ENCODE measurements around the gene LRRC4C.

Gene LRRC4C

DNA sequence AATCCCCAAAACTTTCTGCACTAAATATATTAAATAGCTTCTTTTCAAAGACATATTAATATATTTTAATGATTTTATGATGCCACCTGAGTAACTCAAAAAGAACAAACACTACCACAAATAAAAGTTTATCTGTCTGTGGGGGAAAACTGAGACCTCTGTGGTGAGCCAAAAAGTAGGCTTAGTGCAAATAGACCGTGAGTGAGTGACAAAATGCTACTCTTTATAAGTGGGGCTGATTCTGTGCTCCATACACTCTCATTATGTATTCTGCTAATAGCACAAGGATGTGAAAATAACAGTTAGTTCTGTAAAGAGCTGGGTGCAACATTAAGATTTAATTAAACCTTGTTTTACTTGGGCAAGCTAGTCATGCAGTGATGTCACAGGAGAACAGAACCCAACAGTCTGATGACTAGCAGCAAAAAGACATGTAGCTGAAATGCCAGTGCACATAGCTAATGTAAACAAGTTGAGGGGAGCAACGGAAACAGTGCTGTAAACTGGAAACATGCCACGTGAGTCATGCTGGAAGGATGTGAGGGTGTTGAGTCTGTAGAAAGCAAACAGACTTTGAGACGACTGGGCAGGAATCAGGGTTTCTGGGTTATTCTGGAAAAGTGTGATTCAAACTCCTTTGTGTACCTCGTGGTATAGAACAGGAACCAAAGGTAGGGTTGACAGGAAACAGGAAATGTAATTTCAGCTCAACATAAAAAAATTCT lies 1130.4 kb downstream of the LRRC4C start:
- no peak for DNase-seq

DNA sequence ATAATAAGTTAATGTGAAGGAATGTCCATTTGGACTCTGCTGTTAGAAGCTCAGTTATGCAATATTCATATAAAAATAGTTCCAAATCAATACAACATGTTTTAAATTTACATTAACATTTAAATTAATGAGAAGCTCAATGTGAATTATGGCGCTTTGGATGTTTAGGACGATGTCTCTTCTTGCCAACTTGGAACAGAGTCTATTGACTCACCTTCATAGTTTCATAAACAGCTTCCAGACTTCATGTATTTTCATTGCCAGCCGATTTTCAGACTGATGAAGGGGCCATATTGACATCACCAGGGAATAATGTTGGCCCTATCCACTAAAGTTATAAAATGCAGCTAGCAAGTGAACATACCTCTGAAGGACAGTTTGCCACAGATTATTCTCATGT lies 1136.2 kb downstream of the LRRC4C start:
- DNase-seq = no peak

DNA sequence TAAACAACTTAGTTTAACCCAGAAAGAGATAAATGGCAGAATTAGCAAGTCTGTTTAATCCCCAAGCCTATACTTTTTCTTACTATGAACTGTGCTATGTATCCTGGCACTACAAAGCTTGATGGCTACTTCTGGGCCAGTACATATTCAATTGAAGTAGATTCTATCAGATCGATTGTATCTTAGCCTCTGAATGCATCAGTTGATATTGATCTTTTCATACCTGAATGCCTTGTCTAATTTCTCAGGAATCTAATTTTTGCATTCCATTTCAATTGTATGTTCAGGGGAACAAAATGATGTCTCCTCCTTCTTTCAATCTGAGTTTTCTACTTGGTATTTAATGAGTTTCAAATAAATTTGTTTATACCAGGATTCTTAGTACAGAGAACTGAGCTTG lies 1137.9 kb downstream of the LRRC4C start:
- DNase-seq = no peak

DNA sequence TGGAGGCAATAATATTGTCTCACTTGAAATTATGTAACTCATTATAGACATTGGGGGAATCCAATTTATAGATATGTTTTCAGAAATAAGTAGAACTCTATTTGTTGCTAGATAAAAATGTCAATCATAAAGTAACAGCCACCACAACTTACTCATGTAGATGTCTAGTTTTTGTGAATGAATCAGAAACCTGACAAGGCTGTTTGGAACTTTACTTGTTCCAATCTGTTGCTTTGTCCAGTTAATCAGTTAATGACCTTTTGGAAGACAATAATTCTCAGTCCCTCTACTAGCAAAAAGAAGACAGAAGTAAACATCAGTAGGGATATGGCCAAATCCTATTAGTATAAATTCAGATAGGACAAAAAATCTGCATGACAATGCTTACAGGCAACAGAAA lies 1143.3 kb downstream of the LRRC4C start:
- DNase-seq = no peak

DNA sequence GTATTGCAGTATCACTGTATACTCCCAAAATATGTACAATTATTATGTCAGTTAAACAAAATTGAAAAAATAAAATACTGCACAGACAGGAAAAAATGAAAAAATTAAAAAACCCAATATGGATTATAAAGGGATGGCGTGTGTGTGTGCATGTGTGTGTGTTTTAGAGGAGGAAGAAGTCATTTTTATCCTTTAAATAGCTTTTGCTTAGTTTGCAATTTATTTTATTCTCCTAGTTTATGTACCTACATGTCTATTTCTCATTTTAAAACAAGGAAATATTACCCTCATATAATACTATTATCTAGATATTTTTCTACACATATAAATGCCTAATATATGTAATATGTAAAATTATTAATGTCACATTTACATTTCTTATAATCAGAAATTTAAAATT lies 1144.3 kb downstream of the LRRC4C start:
- no peak for DNase-seq

DNA sequence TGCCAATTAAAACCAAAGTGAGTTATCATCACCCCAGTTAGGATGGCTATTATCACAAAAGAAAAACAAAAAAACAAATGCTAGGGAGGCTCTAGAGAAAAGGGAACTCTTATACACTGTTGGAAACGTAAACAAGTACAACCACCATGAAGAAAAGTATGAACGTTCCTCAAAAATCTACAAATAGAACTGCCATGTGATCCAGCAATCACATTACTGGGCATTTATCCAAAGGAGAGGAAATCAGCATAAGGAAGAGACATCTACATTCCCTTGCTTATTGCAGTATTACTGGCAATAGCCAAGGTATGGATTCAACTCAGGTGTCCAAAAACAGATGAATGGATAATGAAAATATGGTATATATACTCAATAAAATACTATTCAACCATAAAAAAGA lies 1145.1 kb downstream of the LRRC4C start:
- DNase-seq = no peak

DNA sequence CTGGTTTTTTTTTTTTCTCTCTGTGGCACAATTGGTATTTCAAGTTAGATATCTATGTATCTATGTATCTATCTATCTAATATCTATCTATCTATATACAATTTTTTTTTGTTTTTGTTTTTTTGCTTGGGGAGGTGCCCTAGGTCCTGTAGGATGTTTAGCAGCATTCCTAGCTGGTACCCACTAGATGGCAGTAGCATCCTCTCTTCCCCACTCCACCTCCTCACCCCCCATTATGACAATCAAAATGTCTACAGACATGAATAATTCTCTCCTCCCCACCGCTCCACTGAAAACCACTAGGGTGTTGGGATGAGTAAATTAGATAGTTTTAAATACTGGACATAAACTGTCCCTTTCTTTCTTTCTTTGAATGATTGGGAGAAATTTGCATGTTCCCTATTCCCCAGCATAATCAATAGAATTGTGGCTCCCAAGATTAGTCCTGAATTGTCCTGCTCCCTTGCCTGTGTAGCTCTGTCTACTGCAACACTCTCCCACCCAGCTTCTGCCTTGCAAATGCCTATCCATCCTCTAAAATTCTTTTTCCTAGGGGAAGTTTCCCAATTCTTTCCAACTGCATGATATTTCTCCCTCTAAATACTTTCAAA lies 1152.4 kb downstream of the LRRC4C start:
- no peak for DNase-seq

DNA sequence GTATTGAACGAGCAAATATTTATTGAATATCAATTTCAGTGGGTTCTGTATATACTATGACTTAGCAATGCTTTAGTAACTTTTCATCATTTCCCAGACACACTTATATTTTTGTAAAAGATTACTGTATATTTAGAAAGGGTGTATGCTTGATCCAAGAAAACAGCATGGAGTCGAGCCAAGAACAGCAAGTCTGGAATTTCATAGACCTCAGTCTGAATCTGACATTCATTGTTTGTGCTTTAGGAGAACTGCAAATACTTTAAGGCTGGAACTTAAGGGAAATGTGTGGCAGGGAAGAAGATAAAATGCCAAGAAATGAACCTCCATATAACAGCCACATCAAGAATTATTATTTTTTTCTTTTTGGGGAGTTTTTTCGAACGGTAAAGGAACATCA lies 1156.8 kb downstream of the LRRC4C start:
- DNase-seq = no peak

DNA sequence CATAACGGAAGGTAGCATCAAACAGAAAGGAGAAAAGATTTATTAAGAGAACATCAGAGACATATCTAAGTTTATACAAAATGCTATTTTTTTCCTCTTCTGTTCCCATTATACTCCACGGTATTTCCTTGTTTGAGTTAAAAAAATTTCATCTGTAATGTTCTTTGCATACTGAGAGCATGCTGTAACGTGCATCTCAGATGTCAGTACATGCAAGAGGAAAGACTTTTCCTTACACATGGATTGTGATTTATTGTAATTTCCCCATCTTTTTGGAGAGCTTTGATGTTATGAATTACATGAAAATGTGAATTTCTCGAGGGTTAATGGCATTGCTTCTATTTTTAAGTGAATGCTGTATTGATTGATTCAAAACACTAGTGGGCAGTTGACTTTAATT lies 1164.0 kb downstream of the LRRC4C start:
- no peak for DNase-seq

DNA sequence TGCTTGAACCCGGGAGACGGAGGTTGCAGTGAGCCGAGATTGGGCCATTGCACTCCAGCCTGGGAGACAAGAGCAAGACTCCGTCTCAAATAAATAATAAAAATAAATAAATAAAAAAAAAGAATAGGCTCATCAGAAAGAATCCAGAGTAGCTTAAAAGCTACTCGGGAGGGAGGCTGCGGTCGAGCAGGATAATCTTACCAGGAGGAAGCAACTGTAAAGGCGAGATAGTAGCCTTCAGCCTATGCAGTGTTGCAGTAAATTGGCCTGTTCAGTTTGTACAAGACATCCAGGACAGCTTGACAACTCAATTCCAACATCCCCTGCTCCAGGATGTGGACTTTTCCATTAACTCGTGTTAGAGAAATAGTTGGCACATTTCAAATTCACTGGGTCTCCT lies 1164.7 kb downstream of the LRRC4C start:
- DNase-seq = no peak

DNA sequence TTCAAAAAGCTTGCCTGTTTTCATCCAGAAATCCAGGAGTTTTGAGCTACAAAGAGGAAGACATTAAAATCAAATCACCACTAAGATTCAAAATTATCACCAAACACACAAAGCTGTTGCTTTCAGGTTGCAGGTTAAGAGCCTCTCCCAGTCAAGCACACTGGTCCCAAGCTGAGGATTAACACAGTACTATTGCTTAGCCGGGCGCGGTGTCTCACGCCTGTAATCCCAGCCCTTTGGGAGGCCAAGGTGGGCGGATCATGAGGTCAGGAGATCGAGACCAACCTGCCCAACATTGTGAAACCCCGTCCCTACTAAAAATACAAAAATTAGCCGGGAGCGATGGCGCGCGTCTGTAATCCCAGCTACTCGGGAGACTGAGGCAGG lies 1165.1 kb downstream of the LRRC4C start:
- no peak for DNase-seq

DNA sequence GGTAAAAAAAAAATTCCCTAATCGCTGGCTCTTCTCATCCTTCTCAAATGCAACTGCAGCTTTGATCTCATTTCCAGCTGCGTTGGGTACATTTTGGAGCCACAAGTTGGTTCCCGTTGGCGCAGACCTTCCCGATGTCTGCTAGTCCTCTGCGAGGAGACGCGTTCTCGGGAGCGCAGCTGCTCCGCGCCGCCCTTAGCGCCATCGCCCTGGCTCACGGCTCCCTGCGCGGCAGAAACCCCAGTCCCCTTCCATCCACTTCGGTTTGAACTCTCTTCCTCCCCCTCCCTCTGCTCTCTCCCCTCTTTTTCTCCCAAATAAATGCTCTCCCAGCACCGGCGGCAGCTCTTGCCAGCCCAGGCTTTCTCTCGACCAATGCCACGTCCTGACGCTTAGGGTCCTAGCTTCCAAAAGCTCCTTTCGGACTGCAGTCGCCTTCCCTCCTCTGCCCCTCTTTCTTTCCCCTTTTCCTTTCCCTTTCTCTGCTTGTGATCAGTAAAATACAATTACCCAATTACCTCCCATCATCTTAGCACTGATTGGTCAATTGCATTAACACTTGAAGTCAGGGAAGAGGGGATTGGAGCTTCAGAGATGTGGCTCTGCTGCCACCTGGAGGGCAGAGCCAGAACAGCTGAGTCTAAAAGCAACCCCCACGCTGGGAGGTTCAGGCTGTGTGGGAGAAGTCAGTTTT lies 1165.7 kb downstream of the LRRC4C start:
- DNase-seq = peak; percentile 54

DNA sequence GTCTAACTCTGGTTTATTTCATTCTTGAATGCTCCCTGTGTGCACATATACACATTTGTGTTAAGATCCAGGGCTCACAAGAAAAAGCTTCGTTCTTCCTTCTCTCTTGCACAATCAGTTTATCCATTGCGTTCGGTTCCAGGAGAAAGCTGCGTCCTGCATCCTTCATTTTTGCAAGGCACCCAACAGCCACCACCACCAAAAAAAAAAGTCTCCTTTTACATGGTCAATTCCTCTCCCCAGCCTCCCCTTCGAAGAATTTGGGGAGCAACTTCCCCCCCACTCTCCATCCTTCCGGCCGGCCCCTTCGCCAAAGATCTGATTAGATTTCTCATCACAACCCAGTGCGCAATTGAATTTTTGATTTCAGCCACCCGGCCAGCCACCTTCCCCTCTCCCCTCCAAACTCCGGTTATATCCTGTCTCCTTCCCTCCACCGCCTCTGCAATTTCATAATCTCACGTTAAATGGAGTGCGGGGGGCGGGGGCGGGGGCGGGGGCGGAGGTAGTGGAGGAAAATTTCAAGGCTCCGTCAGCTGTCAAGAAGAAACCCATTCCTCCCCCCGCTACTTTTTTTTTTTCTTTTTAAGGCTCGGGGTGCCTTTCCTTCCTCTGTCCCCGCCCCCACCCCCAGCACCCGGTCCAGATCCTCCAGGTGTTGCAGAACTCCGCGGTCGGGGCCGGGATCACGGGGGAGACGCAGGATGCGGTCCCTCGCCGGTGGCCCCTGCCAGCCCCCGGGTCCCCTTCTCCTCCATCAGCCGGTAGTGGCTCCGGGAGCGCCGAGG lies 1166.5 kb downstream of the LRRC4C start:
- no peak for DNase-seq

DNA sequence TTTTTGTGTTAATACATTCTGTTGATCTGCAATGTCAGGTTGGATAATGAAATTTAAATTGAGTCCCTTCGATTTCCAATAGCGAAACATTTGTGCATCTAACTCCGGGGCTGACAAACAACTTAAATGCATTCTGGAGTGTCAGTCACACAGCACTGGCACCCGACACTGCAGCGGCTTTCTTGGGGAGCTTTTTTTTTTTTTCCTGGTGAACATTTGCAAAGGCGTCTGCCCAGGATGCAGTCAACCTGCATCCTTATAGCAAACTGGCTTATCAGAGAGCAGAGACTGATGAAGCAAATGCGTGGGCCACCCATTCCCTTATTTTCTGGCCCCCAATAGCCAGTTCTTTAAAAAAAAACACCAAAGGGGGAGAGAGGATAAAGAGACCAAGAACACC lies 1167.7 kb downstream of the LRRC4C start:
- no peak for DNase-seq

DNA sequence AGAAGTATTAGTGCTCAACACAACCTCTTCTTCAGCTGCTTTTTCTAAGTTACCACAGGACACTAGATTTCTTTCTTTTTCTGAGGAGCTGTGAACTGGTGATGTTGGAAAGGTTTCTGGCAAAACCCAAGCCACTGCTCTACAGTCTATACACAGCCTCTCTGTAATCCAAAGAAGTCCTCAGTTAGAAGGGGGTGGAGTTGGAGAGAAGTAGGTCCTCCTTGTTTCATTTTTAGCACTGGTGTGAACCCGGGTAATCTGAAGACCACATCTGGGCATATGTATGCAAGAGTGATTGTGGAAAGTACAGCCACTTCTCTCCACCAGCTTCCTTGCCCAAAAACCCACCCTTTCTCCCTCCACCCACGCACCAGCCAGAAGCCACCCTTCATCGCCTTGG lies 1168.1 kb downstream of the LRRC4C start:
- no peak for DNase-seq

DNA sequence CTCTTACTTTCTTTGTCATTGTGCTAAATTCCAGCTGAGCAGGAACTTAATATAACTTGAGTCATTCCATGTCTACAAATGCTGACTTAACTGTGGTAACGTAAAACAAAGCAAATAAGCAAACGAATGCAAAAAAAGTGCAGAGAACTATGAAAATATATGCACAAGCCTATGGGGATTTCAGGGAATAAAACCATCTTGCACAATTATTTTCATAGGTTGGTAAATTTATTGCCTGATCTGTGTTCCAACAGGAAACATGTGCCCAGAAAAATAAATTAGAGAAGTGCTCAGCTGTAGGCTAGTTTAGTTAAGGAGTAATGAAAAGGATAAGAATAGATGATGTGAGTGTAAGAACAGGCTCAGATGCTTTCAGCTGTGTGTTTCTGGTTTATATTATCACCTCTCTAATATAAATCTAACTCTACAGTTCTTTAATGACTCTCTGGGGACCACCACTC lies 1169.3 kb downstream of the LRRC4C start:
- no peak for DNase-seq

DNA sequence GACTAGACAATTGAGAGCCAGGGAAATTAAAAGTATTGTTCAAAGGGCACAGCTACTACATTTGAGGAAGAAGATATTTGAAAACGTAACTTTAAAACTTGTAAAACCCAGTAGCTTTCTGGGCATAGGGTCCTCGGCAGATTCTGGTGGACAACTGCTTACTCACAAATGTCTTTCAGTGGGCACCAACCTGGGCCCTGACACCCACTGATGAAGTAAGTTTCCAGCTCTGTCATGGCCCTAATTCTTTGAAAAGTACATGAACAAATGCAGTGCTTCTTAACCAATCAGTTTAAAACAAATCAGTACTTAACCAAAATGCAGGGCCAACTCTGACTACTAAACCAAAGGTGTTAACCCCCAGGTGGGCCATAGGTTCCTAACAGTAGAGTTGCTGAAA lies 1170.1 kb downstream of the LRRC4C start:
- DNase-seq = no peak

DNA sequence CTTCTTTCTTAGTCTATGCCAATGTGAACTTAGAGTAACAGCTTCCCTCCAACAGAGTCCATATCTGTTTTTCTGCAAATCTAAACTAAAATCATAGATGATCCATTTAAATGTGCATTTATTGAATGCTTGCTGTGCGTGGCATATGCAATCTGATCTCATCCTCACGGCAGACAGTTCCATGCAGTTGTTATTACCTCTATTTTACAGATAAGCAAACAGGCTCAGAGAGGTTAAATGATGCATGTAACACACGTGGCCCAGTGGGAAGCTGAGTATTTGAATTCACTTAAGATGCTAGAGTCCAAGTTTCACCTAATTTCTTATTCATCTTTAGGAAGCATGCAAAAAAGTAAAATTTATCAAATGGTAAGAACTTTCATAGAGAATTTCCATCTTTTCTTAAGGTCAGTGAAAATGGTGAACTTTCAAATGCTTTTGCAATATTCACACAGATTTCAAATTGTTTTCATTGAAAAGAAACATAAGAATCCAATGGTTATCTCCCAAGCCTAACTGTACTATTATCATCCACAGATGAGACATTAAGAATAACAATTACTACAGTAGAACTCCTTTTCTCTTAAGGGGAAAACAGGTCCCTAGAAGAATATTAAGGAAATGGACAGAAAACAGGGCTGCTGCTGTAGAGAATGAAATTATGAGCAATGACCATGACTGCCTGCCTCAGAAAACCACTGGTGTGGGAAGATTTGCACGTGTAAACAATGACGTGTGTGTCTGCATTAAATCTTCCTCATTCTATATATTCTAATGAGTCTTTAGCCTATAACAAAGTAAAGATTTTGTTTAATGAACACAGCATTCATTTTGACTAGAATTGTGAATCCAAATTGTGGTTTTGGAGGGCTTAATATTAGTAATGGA lies 1171.3 kb downstream of the LRRC4C start:
- DNase-seq = no peak

DNA sequence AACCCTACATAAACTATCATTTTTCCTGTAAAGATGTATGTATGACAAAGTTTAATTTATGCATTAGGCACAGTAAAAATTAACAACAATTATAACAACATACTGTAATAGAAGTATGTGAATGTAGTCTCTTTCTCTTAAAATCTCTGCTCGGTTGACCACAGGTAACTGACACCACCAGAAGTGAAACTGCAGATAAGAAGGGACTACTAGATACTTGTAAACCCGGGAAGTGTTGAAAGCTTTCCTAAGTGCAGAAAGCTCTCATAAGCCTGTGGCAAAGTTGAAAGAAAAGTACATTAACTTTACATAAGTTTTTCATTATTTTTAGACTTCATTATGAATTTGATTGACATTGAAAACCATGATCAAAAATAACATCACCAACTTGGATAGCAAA lies 1173.3 kb downstream of the LRRC4C start:
- no peak for DNase-seq

DNA sequence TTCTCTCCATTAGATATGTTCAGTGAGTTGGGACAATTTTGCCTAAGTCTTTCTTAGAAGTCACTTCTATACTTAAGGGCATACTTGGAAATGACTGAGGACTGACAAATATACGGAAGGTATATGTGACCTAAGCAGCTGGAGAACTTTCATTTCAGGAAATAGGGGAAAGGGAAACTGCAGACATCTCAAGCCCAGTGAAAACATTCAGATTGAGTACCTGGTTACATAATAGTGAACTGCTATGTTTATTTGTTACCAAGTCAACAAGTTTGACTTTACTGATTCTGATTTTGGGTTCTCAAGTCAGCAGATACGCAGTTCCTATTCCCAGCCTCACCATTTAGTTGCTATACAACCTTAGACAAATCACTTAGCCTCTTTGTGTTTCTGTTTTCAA lies 1173.9 kb downstream of the LRRC4C start:
- no peak for DNase-seq

DNA sequence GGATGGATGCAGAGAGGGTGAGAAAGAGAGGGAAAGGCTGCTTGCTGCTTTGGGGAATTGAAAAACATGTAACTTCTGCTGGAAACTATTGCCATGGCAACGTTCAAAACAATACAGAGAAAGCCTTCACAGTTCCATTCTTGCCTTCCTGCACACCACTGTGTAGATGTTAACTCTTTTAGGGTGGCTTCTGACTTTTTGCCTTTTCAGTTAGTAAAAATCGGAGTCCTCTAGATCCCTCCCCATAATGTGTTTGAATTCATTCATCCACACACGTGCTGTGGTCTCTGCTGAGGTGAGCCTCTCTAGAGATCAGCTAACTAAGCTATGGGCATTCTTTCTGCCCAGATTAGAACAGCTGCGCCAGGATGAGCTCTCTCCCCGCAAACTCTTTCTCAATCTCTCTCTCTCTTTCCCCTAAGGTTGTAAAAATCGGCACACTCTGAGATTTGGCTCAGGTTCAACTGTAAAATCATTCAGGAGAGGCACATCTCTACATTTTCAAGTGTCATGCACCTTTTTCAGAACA lies 1178.3 kb downstream of the LRRC4C start:
- DNase-seq = no peak

Data from stimulated activated CD8-positive, alpha-beta memory T cell treated with anti-CD3 and anti-CD28 coated beads, Interleukin-4, amount 100 ng/mL, for 48 hours (primary cell).